ENCODE results near the gene TUBB8B.
A peak's percentile ranks its signal among the peaks of the same experiment; 100 is the strongest.
"Not testable (repeated sequence)": the region's sequence is repeated elsewhere in the genome, so short reads cannot be mapped to it uniquely, and the experiment has no call there.

TUBB8B gene

GRCh38 chr18:11383-12274, 37.8 kb downstream of the TUBB8B start:
- not testable (repeated sequence) for DNase-seq

GRCh38 chr18:10624-11184, 38.7 kb downstream of the TUBB8B start:
- DNase-seq = not testable (repeated sequence)

- peak; percentile 8 for DNase-seq
Measured at GRCh38 chr18:9937-10336, 39.5 kb downstream of the TUBB8B start.

Data from eye (tissue), 1 donor.